GM12801 (cell line): Measurements from ENCODE around the gene ACAA1.

Experiments
- CTCF ChIP-seq: IDR thresholded peaks from one replicate; pipeline ENCODE4 v1.5.1; 2011; ENCODE audit warnings: control low read depth; ENCODE audit not compliant: insufficient read length; ENCODE audit errors: extremely low read depth

Gene ACAA1

GRCh38 chr3:38095669-38096483 is 41.1 kb downstream of the ACAA1 start:
- no peak for TF ChIP-seq CTCF

GRCh38 chr3:38094999-38095398 is 41.9 kb downstream of the ACAA1 start:
- TF ChIP-seq CTCF = no peak

GRCh38 chr3:38090453-38090852 is 46.5 kb downstream of the ACAA1 start:
- no peak for TF ChIP-seq CTCF

DNA sequence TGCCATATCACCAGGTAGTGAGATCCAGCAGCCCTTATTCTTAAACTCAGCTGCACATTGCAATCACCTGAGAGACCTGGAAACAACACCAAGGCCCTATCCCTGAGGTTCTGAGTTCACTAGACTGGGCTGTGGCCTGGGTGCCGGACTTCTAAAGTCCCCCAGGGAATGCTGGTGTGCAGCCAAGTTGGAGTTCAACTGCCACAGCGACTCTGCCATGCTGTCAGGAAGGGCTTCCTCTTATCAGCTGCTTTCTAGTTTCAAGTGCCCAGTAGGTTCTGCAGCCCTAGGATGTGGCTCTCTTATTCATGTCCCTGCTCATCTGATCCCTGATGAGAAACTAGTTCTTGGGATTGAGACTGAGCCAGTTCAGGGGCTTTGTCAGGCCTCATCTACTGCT is 47.8 kb downstream of the ACAA1 start:
- TF ChIP-seq CTCF = no peak

GRCh38 chr3:38088126-38089078 is 48.5 kb downstream of the ACAA1 start:
- TF ChIP-seq CTCF = no peak

DNA sequence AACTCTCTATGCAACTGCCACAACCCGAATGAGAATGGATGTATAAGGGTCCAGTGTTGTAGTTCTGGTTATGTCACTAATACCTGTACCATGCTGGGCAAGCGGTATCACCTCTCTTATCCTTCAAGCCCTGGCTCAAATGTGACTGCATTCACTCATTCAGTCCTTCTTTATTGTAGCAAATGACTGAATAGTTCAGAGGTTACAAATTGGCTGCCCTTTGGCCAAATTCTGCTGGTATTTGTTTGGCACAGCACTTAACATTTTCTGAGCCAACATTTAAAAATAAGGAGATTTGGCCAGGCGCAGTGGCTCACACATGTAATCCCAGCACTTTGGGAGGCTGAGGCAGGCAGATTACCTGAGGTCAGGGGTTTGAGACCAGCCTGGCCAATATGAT is 50.4 kb downstream of the ACAA1 start:
- TF ChIP-seq CTCF = no peak

- no peak for TF ChIP-seq CTCF
Observed at GRCh38 chr3:38085943-38086324, 51.0 kb downstream of the ACAA1 start.
